SHP77 treated with DMSO at 0.1 percent for 48 hours (cell line): ENCODE data around the gene SPSB2.

Experiments used
- DNase-seq: peaks from one replicate; lab custom pipeline; 2025; lab: John Stamatoyannopoulos, UW

SPSB2 gene

GRCh38 chr12:6851921-6852650 lies 21.0 kb downstream of the SPSB2 start, which contains the start of gene USP5:
Gene USP5 (plus strand): TSS chr12:6852150. CDS start chr12:6852180, 30 bp downstream.
- DNase-seq, result peak; percentile 89

DNA sequence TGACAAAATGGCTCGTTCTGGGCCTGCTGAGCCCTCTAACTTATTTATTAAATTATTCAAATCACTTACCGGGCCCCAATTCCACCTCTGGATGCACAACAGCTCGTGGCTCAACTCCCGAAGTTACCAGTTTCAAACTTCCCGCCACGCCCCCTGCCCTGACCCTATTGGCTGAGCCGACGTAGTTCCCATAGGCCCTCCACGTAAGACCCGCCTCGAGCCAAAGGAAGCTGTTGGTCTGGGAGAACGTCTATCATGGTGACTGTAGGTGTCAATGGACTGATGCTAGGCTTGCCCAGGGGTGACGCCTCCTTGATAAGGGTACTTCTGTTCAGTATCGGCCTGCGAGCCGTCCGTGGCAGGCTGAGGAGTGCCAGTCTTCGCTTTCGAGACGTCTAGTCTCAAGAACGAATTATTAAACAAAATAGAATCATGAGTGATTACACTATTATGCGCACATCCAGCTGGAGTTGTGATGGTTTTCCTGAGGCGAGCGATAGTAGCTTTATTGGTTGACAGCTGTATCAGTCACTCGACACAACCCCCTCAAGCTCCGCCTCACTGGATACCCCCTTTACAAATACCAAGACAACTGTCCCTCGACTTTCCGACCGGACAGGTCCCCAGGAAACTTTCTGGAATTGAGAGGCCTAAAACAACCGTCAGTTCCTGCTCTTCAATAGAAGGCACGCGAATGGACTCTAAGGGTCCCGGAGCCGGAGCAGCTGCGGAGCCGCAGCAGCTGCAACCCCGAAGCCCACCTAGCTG lies 21.8 kb downstream of the SPSB2 start, which contains the start of gene CDCA3:
CDCA3 (minus strand) TSS at position 134 of the 768 bp plus-strand sequence. CDS start 334 bp downstream, outside the sequence.
- DNase-seq, result peak; percentile 77

- DNase-seq, result no peak
Measured at GRCh38 chr12:6850796-6851152, 22.3 kb downstream of the SPSB2 start.

GRCh38 chr12:6849976-6850560 lies 23.0 kb downstream of the SPSB2 start:
- DNase-seq, result no peak

DNA sequence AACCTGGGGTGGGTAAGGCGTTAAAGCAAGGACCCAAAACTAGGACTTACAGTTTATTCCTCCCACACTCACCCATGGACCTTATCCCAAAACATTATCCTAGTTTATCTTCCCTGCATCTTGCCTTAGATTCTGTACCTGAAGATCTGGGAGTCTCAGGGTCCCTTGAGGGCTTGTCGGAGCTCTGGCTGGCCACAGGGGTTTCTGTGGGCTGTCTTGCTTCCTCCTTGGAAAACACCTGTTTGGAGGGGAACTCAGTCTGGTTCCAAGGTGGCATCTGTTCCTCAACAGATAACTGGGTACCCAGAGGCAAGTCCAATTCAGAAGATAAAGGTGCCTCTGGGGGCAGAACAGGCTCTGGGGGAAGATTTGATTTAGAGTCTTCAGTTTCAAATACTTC lies 23.7 kb downstream of the SPSB2 start:
- DNase-seq, result no peak

GRCh38 chr12:6847676-6848075 lies 25.4 kb downstream of the SPSB2 start:
- DNase-seq, result no peak

GRCh38 chr12:6846316-6846869 lies 26.7 kb downstream of the SPSB2 start:
- no peak for DNase-seq

GRCh38 chr12:6845395-6845794 lies 27.7 kb downstream of the SPSB2 start:
- no peak for DNase-seq

DNA sequence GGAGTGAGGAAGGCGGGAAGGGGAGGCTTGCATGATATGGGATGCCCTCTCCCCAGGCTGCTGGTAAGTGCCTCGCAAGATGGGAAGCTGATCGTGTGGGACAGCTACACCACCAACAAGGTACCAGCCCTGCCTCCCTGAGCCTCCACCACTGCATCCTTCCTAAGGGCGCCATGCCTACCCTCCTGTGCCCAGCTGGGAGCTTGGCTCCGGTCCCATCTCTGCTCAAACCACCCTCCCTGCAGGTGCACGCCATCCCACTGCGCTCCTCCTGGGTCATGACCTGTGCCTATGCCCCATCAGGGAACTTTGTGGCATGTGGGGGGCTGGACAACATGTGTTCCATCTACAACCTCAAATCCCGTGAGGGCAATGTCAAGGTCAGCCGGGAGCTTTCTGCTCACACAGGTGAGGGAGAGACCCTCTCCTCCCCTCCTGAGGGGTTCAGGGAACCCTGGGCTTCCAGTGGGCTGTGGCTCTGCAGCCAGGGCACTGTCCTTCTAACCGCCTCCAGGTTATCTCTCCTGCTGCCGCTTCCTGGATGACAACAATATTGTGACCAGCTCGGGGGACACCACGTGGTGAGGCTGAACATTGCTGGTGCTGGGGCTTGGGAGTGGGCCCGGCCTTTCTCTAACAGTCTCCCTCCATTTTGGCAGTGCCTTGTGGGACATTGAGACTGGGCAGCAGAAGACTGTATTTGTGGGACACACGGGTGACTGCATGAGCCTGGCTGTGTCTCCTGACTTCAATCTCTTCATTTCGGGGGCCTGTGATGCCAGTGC lies 29.8 kb downstream of the SPSB2 start:
- no peak for DNase-seq

DNA sequence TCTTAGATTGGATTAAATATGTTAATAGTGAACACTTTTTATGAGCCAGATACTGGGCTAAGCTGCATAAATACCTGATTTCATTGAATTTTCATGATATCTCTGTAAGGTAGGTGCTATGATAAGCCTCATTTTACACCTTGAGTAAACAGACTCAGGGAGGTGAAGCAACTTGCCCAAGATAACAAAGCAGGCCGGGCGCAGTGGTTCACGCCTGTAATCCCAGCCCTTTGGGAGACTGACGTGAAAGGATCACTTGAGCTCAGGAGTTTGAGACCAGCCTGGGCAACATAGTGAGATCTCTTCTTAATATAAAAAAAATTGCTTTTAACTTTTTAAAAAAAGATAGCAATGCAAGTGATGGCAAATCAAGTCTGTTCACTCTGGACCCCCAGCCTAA lies 31.0 kb downstream of the SPSB2 start:
- no peak for DNase-seq

DNA sequence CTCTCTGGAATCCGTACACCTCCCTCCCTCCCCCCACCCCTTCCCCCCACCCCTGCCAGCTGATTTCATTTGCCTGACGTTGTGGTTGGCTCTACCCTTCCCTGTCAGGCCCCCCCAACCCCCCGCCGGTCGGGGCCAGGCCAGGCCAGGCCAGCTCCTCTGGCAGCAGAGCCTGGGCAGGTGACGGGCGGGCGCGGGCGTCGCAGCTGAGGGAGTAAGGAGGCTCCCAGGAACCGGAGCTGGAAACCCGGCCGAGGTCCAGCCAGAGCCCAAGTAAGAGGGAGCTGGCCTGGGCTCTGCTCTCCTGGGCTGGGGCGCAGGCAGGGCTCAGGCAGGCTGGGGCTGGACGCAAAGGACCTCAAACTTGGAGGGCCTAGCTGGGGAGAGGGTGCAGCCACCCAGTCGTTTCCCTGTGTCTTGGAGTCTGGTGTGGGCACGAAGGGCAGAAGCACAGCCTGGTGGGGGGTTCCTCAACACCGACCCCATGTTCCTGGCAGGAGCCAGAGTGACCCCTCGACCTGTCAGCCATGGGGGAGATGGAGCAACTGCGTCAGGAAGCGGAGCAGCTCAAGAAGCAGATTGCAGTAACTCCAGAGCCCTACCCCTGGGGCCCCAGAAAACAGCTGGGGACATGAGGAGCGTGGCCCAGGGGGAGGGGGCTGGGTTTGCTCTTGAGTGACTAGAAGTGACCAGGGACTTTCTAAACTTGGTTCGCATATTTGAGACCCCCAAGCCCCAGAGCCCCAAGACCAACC lies 32.2 kb downstream of the SPSB2 start, which contains the start of gene GNB3:
GNB3 (plus strand) TSS at position 165 of the 755 bp plus-strand sequence; CDS start at position 528, 363 bp downstream.
- DNase-seq, result no peak

GRCh38 chr12:6840330-6840729 lies 32.8 kb downstream of the SPSB2 start:
- no peak for DNase-seq

DNA sequence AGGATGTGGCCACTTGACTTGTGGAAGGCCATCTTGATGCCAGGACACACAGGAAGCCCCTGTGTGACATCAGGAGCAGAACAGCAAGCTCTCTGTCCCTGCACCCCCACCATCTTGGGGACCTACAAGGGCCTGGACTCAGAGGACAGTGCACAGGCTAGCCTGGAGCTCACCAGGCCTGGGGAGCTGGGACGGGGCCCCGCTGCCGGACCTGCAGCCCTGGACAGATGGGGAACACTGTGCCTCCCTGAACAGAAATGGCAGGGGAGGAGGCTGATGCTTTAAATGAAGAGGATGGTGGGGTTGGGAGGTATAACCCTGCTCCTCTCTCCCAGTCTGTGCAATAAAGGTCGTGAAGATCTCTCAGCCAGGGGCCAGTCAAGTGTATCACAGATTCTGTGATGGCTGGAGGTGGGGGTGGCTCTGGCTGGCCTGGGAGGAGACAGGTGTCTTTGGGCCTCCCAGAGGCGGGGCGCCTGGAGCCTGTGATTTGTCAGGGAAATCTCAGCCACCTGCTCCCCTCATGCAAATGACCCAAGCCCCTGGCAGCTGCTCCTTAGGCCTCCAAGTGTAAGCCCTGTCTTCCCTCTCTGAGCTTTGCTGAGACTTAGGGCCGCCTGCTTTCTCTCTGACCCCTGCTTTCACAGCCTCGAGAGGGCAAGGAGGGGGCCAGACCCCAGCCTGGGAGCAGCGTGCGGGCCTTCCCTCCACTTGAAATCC lies 33.5 kb downstream of the SPSB2 start:
- no peak for DNase-seq

DNA sequence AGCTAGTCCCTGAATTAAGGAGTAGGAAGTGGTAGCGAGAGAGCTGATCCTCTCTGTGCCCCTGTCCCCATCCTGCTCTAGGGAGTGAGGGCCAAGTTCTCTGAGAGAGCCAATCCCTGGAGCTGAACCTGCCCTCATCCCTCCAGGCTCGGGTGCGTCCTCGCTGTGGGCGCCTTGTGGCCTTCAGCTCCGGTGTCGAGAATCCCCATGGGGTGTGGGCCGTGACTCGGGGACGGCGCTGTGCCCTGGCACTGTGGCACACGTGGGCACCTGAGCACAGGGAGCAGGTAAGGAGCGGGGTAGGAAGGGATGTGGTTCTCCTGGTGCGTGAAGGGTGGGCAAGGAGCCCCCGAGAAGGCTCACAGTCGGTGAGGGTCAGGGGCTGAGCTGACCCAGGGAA lies 34.2 kb downstream of the SPSB2 start:
- DNase-seq, result no peak

DNA sequence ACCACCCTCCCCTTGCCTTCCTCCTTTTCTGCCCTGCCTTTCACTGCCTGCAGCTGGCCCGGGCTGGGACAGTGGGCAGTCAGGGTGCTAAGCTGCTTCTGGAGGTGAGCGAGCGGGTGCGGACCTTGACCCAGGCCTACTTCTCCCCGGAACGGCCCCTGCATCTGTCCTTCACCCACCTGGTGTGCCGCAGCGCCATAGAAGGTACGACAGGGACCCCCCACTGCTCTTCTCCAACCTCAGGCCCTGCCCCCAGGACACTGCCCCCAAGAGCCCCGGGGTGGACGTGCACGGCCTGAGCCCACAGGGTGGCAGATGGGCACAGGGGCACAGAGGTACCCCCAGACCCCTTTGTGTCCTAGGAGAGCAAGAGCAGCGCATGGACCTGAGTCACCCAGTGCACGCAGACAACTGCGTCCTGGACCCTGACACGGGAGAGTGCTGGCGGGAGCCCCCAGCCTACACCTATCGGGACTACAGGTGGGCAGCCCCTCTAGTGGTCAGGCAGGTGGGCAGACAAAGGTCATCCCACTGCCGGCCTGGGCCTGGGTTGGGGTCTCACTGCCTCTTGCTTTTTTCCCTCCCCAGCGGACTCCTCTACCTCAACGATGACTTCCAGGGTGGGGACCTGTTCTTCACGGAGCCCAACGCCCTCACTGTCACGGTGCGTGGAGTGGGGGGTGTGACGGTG lies 35.6 kb downstream of the SPSB2 start:
- no peak for DNase-seq

GRCh38 chr12:6836851-6837250 lies 36.3 kb downstream of the SPSB2 start:
- no peak for DNase-seq

GRCh38 chr12:6834873-6835272 lies 38.2 kb downstream of the SPSB2 start:
- DNase-seq, result no peak

- no peak for DNase-seq
Measured at GRCh38 chr12:6834254-6834653, 38.8 kb downstream of the SPSB2 start.

GRCh38 chr12:6833189-6833890 lies 39.8 kb downstream of the SPSB2 start:
- DNase-seq, result no peak
